Mesothelial cell of epicardium (in vitro differentiated cells): Measurements from ENCODE around the gene P4HB. TPM values are rescaled to one million over a fixed set of nuclear protein-coding genes. Genes with fewer than 3 reads are reported as not detected.
A peak's percentile ranks its signal among the peaks of the same experiment; 100 is the strongest.

ENCODE experiments used
- DNase-seq, 2 experiments: peaks; one replicate each; pipeline ENCODE4 v3.0.0; 2021; ENCODE audit warnings: low spot score in 2 of 2; ENCODE audit not compliant: unreplicated experiment in 2 of 2
- H3K27ac Mint-ChIP-seq: 2 replicates; pipeline ENCODE4 v1.8.0; 2021; ENCODE audit warnings: mixed read lengths
- H3K27me3 Mint-ChIP-seq: 2 replicates; pipeline ENCODE4 v1.8.0; 2021; ENCODE audit warnings: low read depth, mixed read lengths
- H3K36me3 Mint-ChIP-seq: 2 replicates; pipeline ENCODE4 v1.8.0; 2021; ENCODE audit warnings: mixed read lengths
- H3K4me1 Mint-ChIP-seq: 2 replicates; pipeline ENCODE4 v1.8.0; 2021; ENCODE audit warnings: mixed read lengths
- H3K4me3 Mint-ChIP-seq: 2 replicates; pipeline ENCODE4 v1.8.0; 2021; ENCODE audit warnings: mild to moderate bottlenecking, moderate library complexity, mixed read lengths
- H3K9me3 Mint-ChIP-seq: 2 replicates; pipeline ENCODE4 v1.8.0; 2021; ENCODE audit warnings: mixed read lengths
- CTCF ChIP-seq: fragments of 200-600 bp; sonication (generic); IDR thresholded peaks from one replicate; pipeline ENCODE4 v1.5.0; 2021; ENCODE audit warnings: antibody characterized with exemption; ENCODE audit not compliant: unreplicated experiment
- total RNA-seq: library from RNA; stranded (reverse); gene quantifications from 3 replicates; pipeline ENCODE4 v1.2.1, GENCODE V29; 2021

P4HB gene
- total RNA-seq, 1 donor from 2014 or later, result 433 TPM

DNA sequence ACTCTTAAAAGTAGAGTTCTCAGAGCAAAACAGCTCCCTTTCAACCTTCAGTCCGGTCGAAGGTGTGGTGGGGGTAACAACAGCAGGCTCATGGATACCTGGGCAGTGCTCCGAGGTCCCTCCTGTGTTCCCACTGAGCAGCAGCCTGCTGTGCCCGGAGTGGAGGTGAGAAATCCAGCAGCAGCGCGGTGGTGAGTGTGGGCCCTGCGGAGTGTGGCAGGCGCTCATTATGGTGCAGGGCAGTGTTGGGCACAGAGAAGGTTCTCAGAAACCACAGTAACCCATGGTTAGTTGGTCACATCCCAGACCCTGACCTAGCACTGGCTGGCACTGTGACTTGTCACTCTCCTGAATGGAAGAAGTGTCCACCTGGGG lies 5.0 kb upstream of the P4HB start:
- Mint-ChIP-seq H3K27me3 (peaks cover 2% of the 10 kb centered on the region), H3K4me3 (no peak overlapping the region), H3K4me1 (peaks cover 50% of the 10 kb centered on the region), H3K36me3 (no peaks in the 10 kb centered on the region), H3K9me3 (no peaks in the 10 kb centered on the region), H3K27ac (peak overlapping the region; percentile 43)
- DNase-seq, result no peak
- TF ChIP-seq CTCF, result no peak

GRCh38 chr17:81863833-81864768 lies 3.8 kb upstream of the P4HB start:
- H3K27me3 Mint-ChIP-seq, result peaks cover 2% of the 10 kb centered on the region
- peaks cover 47% of the 10 kb centered on the region for H3K4me1 Mint-ChIP-seq
- peaks cover 2% of the 10 kb centered on the region for H3K36me3 Mint-ChIP-seq
- H3K4me3 Mint-ChIP-seq, result no peak overlapping the region
- no peak overlapping the region for H3K27ac Mint-ChIP-seq
- no peak for TF ChIP-seq CTCF
- H3K9me3 Mint-ChIP-seq, result no peaks in the 10 kb centered on the region
- DNase-seq, result no peak

DNA sequence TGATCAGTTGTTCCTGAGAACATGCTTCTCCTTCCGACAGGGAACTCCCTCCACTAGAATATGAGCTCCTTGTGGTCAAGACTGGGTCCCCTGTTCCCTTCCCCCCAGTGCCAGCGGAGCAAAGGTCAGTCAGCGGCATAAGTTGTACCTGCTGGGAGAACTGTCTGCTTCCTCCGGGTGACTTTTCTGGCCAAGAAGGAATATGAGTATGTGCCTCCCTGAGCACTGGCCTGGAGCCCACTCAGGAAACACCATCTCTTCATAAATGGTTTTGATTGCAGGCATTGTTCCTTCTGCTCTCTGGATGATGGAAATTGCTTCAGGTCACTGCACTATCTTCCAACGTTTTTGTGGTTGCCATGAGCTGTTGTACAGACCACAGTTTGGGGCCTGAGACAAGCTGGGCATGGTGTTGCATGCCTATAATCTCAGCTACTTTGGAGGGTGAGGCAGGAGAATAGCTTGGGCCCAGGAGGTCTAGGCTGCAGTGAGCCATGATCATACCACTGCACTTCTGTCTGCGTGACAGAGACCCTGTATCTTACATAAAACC lies 2.9 kb upstream of the P4HB start:
- no peak for DNase-seq
- H3K4me3 Mint-ChIP-seq, result peak overlapping the region; percentile 58
- H3K4me1 Mint-ChIP-seq, result peaks cover 50% of the 10 kb centered on the region
- peak overlapping the region; percentile 51 for H3K27ac Mint-ChIP-seq
- H3K27me3 Mint-ChIP-seq, result peaks cover 2% of the 10 kb centered on the region
- H3K36me3 Mint-ChIP-seq, result peaks cover 2% of the 10 kb centered on the region
- no peak for TF ChIP-seq CTCF
- H3K9me3 Mint-ChIP-seq, result no peaks in the 10 kb centered on the region

GRCh38 chr17:81860756-81861568 lies 627 bp upstream of the P4HB start:
- Mint-ChIP-seq H3K4me1 (peaks cover 43% of the 10 kb centered on the region), H3K36me3 (peaks cover 9% of the 10 kb centered on the region), H3K9me3 (no peaks in the 10 kb centered on the region), H3K4me3 (peak overlapping the region; percentile 88), H3K27ac (peak overlapping the region; percentile 99), H3K27me3 (peaks cover 2% of the 10 kb centered on the region)
- peak; percentile 99 to 100 for DNase-seq
- no peak for TF ChIP-seq CTCF

- Mint-ChIP-seq H3K4me3 (peak overlapping the region; percentile 85), H3K9me3 (no peaks in the 10 kb centered on the region), H3K27ac (peak overlapping the region; percentile 93), H3K36me3 (peaks cover 9% of the 10 kb centered on the region), H3K27me3 (peaks cover 2% of the 10 kb centered on the region), H3K4me1 (peaks cover 43% of the 10 kb centered on the region)
- TF ChIP-seq CTCF, result no peak
- no peak for DNase-seq
Measured at GRCh38 chr17:81858967-81859905, 1.1 kb downstream of the P4HB start.
